Activated T-cell treated with anti-CD3 and anti-CD28 coated beads for 4 hours (primary cell): ENCODE measurements around the gene PHETA1.
"Not testable (repeated sequence)": the region's sequence is repeated elsewhere in the genome, so short reads cannot be mapped to it uniquely, and the experiment has no call there.

Experiments used
- DNase-seq: peaks from one replicate; pipeline ENCODE4 v3.0.0-alpha.2; 2020

PHETA1 gene

DNA sequence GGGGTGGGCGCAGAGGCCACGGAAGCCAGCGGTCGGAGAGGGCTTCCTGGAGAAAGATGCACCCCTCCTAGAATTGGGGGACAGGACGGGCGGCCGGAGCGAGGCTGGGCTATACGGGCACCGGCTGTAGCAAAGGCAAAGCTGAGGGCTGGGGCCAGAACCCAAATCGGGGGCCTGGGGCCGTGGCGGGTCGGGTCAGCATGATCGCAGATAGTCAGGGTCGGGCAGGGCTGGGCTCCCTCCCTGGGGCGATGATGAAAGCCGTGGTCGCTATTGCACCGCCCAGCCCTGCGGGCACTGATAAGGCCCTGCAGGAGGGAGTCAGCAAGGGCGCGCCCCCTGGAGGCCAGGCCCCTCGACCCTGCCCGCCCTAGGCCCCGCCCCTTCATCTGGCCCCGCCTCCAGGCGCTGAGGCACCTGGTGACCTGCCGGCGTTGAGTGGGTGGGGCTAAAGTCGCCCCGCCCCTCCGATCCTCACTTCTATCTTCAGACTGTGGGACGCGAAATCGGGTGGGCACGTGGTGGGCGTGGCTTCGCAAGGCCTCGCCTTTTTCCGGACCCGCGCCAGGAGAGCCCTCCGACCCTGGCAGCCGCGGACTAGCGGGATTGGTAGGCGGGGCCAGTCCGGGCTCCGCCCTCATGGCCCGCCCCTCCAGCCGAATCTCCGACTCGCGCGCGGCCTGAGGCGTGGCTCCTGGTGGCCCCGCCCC is 36.4 kb upstream of the PHETA1 start:
- peak; percentile 99 for DNase-seq

- DNase-seq, result peak; percentile 86
Observed at GRCh38 chr12:111404362-111405148, 35.7 kb upstream of the PHETA1 start.

- DNase-seq, result not testable (repeated sequence)
Observed at GRCh38 chr12:111402490-111402824, 33.6 kb upstream of the PHETA1 start.

- no peak for DNase-seq
Observed at GRCh38 chr12:111401167-111401605, 32.3 kb upstream of the PHETA1 start.

DNA sequence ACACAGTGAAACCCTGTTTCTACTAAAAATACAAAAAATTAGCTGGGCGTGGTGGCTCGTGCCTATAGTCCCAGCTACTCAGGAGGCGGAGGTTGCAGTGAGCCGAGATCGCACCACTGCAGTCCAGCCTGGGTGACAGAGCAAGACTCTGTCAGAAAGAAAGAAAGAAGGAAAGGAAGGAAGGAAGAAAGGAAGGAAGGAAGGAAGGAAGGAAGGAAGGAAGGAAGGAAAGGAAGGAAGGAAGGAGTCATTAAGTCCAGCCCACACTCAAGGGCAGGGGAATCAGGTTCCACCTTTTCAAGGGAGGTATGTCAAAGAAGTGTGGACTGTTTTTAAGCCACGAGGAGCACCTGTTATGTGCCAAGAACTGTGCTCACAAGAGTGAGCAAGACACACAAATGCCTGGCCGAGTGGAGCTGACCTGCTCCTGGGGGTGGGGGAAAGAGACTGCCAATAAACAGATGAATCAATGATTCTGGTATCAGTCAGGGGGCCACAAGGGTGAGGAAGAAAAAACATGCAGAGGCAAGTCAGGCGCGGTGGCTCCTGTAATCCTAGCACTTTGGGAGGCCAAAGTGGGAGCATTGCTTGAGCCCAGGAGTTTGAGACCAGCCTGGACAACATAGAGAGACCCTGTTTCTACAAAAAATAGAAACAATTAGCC is 31.0 kb upstream of the PHETA1 start:
- not testable (repeated sequence) for DNase-seq

DNA sequence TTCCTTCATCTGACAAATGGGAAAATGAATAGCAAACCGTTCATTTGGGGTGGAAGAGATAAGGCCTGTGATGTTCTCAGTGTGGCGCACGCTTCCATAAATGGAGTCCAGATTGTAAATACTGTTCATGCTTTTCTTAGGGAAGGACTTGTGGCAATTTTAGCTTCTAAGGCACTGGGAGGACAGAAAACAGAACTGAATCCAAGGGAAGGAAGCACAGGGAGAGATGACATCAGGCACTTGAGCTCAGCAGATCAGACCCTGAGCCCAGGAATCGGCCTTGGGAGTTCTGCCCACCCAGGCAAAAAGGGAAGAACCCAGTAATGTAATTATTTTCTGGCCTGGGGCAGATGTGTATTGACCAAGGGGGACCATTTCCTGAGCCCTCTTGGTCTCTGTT is 29.6 kb upstream of the PHETA1 start:
- DNase-seq, result no peak

- DNase-seq, result peak; percentile 83
Observed at GRCh38 chr12:111396726-111397445, 28.0 kb upstream of the PHETA1 start.

DNA sequence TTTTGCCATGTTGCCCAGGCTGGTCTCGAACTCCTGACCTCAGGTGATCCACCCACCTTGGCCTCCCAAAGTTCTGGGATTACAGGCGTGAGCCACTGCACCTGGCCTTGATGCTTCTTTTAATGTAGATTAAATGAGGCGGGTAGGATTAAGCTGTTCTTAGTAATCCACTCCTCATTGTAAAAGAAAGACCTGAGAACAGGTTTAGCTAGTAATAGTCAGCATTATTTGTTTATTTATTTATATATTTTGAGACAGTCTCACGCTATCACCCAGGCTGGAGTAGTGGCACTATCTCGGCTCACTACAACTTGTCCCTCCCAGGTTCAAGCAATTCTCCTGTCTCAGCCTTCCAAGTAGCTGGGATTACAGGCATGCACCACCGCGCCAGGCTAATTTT is 27.4 kb upstream of the PHETA1 start:
- not testable (repeated sequence) for DNase-seq

DNA sequence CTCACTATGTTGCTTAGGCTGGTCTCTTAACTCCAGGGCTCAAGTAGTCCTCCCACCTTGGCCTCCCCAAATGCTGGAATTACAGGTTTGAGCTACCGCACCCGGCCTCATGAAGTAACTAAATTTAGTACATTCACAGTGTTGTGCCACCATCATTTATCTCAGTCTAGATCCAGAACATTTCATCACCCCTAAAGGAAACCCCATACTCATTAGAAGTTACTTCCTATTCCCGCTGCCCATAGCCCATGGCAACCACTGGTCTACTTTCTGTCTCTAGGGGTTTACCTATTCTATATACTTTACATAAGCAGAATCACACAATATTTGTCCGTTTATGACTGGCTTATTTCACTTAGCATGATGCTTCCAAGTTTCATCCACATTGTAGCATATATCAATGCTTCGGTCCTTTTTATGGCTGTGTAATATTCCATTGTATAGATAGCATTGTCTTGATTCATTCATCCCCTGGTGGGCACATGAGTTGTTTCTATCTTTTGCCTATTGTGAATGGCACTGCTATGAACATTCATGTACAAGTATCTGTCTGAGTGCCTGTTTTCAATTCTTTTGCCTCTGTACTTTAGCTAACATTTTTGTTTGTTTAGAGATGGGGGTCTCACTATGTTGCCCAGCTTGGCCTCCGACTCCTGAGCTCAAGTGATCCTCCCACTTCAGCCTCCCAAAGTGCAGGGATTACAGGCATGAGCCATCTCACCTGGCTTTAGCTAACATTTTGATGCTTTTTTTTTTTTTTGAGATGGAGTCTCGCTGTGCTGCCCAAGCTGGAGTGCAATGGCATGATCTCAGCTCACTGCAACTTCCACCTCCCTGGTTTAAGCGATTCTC is 26.7 kb upstream of the PHETA1 start:
- DNase-seq, result no peak

GRCh38 chr12:111394480-111394879 is 25.6 kb upstream of the PHETA1 start:
- DNase-seq, result no peak

GRCh38 chr12:111393700-111394300 is 24.9 kb upstream of the PHETA1 start:
- DNase-seq, result no peak

DNA sequence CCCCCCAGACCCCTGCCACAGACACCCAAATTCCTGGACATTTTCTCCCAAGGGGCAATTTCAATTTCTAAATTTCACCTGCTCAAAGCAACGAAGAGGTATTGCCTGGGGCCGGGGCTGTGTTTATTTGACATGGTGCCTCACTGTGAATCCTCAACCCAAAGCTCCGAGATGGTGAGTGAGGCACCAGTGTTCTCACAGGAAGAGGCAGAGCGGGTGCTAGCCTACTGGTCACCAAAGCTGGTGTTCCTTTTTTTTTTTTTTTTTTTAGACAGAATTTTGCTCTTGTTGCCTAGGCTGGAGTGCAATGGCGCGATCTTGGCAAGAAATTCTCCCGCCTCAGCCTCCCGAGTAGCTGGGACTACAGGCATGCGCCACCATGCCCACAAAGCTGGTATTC is 22.0 kb upstream of the PHETA1 start:
- DNase-seq, result no peak

- DNase-seq, result no peak
Observed at GRCh38 chr12:111389635-111390034, 20.7 kb upstream of the PHETA1 start.

- DNase-seq, result no peak
Observed at GRCh38 chr12:111387747-111388323, 18.9 kb upstream of the PHETA1 start.

- no peak for DNase-seq
Observed at GRCh38 chr12:111386885-111387284, 18.0 kb upstream of the PHETA1 start.

DNA sequence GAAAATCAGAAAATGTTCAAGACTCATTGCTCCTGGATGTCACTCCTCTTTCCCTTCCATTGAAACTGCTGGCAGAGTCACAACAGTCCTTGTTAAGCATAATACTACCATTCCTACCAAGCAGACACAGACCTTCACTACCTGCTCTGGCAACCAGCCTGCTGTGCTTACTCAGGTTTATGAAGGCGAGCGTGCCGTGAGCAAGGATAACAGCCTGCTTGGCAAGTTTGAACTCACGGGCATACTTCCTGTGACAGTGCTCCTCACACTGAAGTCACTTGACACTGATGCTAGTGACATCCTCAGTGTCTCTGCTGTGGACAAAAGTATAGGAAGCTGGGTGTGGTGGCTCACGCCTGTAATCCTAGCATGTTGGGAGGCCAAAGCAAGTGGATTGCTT is 15.7 kb upstream of the PHETA1 start:
- DNase-seq, result no peak

GRCh38 chr12:111379942-111380554 is 11.2 kb upstream of the PHETA1 start:
- DNase-seq, result no peak

- DNase-seq, result no peak
Observed at GRCh38 chr12:111377440-111377839, 8.5 kb upstream of the PHETA1 start.

DNA sequence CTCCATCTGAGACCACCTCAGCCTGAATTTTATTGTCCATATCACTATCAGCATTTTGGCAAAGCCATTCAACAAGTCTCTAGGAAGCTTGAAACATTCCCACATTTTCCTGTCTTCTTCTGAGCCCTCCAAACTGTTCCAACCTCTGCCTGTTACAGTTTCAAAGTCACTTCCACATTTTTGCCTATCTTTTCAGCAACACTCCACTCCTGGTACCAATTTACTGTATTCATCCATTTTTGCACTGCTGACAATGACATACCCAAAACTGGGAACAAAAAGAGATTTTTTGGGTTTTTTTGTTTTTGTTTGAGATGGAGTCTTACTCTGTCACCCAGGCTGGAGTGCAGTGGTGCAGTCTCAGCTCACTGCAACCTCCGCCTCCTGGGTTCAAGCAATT is 4.3 kb upstream of the PHETA1 start:
- not testable (repeated sequence) for DNase-seq

DNA sequence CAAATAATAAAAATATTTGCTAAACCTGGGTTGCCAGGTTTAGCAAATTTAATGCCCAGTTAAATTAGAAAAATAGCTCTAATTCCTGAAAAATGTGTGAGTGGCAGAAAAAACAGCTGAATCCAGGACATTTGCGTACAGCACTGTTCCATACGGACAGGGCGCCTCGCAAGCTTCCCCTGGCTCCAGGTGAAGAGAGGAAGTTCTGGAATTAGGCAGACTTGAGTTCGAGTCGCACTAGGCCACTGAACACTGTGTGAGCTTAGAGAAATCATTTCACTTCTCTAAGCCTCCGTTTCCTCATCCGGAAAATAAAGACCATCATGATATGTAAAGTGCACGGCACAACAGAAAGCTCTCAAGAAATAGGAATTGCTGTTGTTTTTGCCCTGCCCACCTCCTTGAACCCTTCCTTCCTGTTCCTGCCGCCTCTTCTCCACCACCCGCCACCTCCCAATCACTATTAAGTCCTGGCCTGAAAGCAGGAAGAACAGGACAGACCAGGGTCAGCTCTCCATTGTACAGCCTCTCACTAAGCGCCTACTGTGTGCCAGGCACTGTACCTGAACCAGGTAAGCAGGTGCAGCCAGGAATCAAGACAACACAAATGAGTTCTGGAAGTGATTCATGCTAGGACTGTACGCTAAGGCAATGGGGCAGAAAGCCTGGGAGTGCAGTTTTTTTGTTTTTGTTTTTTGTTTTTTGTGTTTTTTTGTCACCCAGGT is 763 bp upstream of the PHETA1 start:
- no peak for DNase-seq
